Suppressor macrophage (primary cell): ENCODE results near the gene RNF38.
A peak's percentile ranks its signal among the peaks of the same experiment; 100 is the strongest.
"Not testable (repeated sequence)": the region's sequence is repeated elsewhere in the genome, so short reads cannot be mapped to it uniquely, and the experiment has no call there.

ENCODE experiments used
- DNase-seq, 4 experiments: peaks; one replicate each; pipeline ENCODE4 v3.0.0-alpha.2; 2020 to 2022

The RNF38 gene

GRCh38 chr9:36328798-36329411 lies 71.2 kb downstream of the RNF38 start:
- DNase-seq: peak; percentile 58 to 85 (median 80)

DNA sequence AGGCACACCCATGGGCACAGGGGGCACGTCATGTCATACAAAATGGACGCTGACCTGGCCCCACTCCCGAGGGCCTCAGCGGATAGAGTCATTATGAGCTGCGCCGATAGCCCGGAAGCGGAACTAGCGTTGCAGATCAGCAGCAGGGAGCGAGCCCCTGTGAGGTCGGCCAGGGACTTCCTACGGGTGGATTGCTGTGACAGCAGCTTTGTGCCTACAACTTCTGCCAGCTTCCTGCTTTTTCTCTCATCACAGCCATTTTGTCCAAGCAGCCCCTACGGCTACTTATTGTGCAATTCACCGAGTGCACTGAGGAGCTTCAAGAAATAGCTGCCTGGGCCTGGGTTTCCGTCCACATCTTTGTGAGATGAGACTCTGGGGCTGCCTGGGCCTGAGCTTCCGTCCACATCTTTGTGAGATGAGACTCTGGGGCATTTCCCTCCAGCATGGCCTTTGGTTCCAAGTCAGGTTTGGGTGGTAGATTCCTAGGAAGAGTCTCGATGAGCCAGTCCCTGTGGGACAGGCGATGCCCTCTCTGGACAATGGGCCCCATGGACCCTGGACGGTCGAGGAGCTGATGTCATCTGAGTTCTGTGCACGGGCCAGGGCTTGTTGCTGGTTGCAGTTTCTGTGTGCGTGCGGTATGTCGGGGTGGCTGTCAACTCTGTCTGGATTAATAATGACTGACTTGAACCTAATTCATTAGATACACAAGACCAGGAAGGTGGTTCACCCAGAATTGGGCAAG lies 74.8 kb downstream of the RNF38 start:
- DNase-seq: peak; percentile 72 to 87 (median 84)

DNA sequence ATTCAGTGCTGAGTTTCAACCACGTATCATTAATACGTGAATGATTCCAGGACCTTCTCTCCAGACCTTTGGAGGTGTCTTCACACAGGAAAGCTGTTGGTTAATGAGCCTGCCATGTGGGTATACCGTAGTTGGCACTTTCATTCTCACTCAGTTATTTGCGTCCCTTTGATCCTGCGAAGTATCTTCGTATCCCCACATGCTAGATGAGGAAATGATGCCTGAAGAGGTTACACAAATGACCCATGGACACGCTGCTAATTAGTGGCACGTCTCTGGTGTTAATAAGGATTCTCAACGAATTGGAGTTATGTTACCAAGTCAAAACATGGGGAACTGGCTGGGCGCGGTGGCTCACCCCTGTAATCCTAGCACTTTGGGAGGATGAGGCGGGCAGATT lies 76.1 kb downstream of the RNF38 start:
- no peak for DNase-seq

DNA sequence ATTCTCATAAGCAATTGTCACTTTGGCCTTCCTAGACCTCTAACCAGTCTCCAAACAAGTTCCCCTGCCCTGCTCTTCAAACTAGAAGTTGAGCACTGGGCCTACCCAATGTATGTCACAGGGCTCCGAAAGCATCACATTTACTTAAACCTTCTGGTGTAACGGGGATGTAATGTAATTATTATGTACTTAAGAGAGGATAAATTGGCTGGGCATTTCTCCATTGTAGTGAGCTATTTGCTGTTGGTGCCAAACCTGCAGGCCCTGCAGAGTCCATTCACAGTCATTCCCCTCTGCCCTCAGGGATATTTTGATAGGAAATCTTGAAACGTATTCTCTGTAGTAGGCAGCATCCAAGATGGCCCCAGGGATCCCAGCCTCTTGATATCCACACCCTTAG lies 77.6 kb downstream of the RNF38 start:
- DNase-seq: no peak

DNA sequence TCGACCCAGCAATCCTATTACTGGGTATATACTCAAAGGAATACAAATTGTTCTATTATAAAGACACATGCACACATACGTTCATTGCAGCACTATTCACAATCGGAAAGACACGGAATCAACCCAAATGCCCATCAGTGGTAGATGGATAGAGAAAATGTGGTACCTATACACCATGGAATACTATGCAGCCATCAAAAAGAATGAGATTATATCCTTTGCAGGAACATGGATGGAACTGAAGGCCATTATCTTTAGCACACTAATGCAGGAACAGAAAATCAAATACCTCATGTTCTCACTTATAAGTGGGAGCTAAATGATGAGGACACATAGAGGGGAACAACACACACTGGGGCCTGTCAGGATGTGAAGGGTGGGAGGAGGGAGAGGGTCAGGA lies 78.2 kb downstream of the RNF38 start:
- not testable (repeated sequence) for DNase-seq

DNA sequence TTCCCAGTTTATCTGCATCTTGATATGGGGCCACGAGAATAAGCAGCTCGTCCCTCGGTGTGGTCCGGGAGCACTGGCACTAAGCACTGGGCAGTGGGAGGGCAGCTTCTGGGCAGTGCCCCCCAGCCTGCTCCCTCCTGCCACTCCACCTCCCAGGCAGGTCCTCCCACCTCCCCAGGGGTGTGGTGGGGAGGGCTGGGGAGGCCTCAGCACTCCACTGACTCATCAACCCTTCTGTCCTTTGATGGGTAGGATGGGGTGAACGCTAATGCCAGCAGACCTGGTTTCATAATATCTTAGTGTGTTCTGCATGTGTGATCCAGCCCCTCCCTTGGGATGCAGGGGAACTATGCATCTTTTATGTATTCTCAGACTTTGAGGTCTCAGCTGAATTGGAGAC lies 79.6 kb downstream of the RNF38 start:
- DNase-seq: no peak

GRCh38 chr9:36319806-36320205 lies 80.3 kb downstream of the RNF38 start:
- no peak for DNase-seq

- DNase-seq: no peak
Observed at GRCh38 chr9:36319183-36319582, 80.9 kb downstream of the RNF38 start.

DNA sequence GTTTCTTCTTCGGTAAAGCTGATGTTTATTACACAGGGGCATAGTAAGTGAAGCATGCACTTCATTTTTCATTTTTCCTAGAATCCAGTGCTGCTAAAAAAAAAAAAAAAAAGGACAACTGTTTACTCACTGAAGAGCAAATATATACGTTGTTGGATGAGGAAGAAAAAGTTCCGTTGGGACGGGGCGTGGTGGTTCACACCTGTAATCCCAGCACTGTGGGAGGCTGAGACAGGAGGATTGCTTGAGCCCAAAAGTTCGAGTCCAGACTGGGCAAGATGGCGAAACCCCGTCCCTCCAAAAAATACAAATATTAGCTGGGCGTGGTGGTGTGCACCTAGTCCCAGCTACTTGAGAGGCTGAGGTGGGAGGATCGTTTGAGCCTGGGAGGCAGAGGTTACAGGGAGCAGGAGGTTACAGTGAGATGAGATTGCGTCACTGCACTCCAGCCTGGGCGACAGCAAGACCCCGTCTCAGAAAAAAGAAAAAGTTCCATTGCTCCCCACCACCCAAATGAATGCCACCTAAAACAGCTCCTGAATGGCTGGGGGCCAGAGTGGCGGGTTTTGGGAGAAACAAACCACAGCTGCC lies 81.8 kb downstream of the RNF38 start:
- no peak for DNase-seq

GRCh38 chr9:36317766-36318165 lies 82.3 kb downstream of the RNF38 start:
- no peak for DNase-seq

DNA sequence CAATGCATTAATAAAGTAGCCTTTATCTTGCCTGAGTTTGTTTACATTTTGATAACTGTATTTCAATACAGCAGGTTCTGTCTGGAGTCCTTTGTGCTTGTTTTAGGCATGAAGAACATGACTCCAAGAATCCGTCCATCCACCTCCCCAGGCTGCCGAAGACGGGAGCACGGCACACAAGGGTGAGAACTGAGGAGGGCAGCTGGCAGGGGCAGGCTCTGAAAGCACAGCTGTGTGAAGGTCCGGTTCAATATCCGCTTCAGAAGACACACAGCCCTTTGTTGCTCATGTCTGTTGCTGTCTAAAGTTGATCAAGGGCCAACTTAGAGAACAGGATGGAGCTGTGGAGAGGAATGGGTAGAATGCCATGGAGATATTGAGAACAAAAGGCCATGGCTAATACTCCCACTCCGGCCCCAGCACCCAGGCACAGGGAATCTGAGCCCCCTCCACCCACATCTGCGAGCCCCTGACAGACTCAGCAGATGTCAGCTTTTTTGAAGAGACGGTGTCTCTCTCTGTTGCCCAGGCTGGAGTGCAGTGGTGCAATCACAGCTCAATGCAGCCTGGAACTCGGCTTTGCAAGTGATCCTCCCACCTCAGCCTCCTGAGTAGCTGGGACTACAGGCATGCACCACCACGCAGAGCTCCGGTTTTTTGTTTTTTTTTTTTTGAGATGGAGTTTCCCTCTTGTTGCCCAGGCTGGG lies 83.3 kb downstream of the RNF38 start:
- DNase-seq: no peak

DNA sequence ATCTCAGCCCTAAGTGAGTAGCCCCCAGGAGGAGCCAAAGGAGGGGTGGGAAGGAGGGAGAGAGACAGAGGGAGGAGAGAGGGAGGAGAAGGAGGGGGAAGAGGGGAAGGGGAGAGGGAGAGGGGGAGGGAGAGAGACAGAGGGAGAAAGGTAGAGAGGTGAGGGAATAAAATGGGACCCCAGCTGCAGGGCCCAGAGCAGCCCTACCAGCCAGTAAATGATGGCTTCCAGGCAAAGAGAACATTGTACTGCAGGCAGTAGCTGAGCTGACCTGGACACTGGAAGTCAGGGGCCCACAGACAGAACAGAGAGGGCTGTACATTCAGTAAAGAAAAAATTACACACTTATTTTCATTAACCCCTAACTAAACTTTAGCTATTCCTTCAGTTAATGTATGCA lies 84.0 kb downstream of the RNF38 start:
- DNase-seq: no peak

DNA sequence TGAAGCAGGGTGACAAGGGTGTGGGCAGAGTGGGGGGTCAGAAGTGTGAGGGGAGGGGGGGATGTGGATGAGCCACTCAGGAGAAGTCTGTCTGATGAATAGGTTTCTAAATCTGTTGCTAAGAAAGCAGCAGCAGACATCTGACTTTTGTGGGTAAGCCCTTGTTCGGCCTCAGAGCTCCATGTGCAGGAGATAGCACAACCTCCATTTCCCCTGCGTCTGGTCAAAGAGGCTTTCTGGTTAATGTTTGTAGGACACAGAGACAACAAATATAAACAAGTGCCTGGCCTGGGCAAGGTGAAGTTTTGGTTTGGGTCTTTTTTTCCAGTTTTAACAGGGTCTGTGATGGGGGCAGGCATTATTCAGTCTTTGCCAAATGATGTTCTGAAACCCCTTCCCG lies 84.8 kb downstream of the RNF38 start:
- DNase-seq: no peak

GRCh38 chr9:36314740-36315139 lies 85.3 kb downstream of the RNF38 start:
- DNase-seq: no peak

DNA sequence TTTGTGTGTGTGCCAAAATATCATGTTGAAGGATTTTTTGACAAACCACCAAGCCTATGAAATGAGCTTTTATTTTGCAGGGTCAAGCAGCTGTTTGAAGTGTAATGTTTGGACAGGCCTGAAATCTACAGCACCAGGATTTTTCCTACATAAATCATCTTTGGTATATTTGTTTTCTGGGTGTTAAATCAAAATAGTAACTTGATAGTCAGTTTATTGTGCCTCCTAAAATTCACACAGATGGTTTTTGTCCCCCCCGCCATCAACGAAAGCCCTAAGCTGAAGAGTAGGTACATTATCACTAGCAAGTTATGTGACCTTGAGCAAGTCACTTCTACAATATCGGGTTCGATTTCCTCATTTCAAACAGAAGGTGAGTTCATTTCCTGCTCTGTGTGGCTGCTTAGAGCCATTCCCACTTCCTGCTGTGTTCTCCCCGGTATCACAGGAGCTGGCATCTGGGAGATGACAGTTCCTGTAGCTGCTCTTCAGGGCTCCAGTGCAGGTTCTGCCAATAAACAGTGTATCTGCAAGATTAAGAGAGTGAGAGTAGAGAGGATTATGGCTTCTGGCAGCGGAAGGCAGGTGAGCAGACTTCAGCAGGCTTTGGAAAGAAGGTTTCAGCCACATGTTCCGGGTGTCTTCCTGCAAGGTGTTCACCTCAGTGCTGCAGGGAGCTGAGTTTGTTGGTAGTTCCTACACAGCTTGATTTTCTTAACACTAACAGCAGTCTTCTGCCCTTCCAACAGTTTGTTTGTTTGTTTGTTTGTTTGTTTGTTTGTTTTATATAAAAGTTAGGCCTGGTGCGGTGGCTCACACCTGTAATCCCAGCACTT lies 93.4 kb downstream of the RNF38 start:
- DNase-seq: no peak

DNA sequence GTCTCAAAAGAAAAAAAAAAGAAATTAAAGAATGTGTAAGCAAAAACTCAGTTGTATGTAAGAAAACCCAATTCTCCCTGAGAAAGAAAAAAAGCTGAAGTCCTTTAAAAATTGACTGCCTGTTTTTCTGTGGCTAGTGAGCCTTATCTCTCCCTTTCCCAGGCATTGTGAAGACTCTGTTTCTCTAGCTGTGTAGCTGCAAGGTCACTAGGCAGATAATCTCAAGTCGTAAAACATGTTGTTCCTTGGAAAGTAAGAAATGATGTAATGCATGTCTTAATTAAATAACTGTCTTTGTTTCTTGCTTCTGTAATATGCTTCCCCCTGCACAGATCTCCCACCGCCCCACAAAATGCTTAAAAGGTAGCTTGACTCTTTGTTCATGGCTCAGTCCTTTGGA lies 95.7 kb downstream of the RNF38 start:
- DNase-seq: not testable (repeated sequence)

GRCh38 chr9:36301227-36301626 lies 98.8 kb downstream of the RNF38 start:
- no peak for DNase-seq

DNA sequence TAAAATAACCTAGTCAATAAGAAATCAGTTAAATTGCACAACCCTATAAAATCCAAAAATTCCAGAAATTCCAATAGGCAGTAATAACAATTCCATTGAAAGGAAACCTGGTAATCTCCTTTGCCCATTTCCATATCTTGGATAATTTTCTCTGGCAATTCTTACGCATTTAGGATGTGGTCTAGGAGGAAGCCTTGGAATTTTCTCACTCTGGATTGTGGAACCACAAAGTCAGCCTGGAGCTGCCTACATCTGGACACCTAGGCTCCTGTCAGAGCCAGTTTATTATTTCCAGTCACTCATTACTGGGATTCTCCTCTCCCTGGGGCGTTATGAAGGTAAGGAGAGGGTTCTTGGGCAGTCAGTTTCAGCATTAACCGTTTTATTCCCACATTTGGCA lies 101.5 kb downstream of the RNF38 start:
- DNase-seq: no peak

DNA sequence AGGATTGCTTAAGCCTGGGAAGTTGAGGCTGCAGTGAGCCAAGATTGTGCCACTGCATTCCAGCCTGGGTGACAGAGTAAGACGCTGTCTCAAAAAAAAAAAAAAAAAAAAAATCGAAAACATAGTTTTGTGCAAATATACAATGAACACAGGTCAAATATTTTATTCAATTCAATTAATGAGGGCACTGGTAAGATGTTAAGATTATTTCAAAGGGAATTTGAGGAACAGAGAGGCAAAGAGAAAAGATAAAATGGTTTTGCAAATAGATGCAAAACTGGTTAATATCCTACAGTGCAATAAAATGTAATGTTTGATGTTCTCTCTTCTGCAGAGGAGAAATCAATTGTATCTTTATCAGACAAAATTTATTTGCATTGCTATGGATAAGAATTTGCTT lies 102.3 kb downstream of the RNF38 start:
- no peak for DNase-seq

DNA sequence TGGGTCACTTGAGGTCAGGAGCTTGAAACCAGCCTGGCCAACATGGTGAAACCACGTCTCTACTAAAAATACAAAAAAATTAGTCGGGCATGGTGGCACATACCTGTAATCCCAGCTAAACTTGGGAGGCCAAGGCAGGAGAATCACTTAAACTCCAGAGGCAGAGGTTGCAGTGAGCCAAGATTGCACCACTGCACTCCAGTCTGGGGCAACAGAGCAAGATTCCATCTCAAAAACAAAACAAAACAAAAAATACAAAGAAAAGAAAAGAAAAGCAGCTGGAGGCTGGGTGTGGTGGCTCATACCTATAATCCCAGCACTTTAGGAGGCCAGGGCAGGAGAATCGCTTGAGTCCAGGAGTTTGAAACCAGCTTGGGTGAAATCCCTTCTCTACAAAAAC lies 105.1 kb downstream of the RNF38 start:
- DNase-seq: not testable (repeated sequence)

DNA sequence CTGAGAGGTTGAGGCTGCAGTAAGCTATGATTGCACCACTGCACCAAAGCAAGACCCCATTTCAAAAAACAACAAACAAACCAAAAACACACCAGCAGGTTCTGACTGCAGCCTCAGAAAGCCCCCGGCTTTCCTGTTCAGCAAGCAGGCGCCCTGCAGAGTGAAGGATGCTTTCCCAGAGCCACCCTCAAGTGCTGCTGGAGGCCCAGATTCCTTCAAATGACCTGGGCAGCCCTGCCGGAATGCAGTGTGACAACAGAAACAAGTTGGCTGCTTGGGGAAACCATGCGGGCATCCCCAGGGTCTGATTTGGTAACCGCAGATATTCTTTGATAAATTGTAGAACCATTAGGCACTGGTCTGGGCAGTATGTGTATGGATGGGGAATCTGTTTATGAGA lies 106.2 kb downstream of the RNF38 start:
- no peak for DNase-seq

- no peak for DNase-seq
Observed at GRCh38 chr9:36293171-36293570, 106.9 kb downstream of the RNF38 start.

GRCh38 chr9:36292641-36293040 lies 107.4 kb downstream of the RNF38 start:
- DNase-seq: no peak
